IMR-90 (cell line): Measurements from ENCODE around the gene DENND1A.

Experiments
- CEBPB ChIP-seq: IDR thresholded peaks from 2 replicates; pipeline ENCODE4 v1.6.1; 2012; ENCODE audit warnings: low read depth, low read length, improper control_type of control experiment
- FOS ChIP-seq: fragments of 150-350 bp; IDR thresholded peaks from 2 replicates; pipeline ENCODE4 v1.6.1; 2016; ENCODE audit warnings: low read depth, low read length
- MAFK ChIP-seq: IDR thresholded peaks from 2 replicates; pipeline ENCODE4 v1.6.1; 2012; ENCODE audit warnings: low read depth, low read length, improper control_type of control experiment
- MXI1 ChIP-seq: IDR thresholded peaks from 2 replicates; pipeline ENCODE4 v1.6.1; 2012; ENCODE audit warnings: low read depth, mild to moderate bottlenecking, low read length, moderate library complexity, borderline replicate concordance
- POLR2A ChIP-seq: IDR thresholded peaks from 2 replicates; pipeline ENCODE4 v1.6.1; 2012; ENCODE audit warnings: mild to moderate bottlenecking, low read depth, low read length
- RFX5 ChIP-seq: IDR thresholded peaks from 2 replicates; pipeline ENCODE4 v1.8.0; 2012; ENCODE audit warnings: low read depth, mild to moderate bottlenecking, low read length, moderate library complexity
- TF ChIP-seq, protein P1 (sequence below): conservative IDR thresholded peaks from 2 replicates; pipeline ENCODE4 v1.5.1; 2012; ENCODE audit warnings: mild to moderate bottlenecking, low read depth, low read length, improper control_type of control experiment

DNA sequence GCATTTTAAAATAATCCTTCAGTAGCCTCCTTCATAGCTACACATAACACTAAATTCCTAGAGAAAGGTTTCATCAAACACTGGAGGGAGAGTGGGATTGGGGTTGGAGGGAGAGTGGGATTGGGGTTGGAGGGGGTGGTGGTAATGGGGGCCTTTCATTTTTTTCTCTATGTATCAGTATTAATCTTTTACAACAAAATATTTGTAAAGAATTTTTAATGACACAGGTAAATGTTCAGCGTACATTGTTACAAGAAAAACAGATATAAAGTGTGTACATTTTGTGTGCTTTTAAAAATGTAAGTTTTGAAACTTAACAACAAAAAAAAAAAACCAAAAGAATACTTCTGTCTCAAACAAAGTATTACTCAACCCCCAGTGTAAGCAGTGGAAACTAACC, 266.4 kb downstream of the DENND1A start:
- TF ChIP-seq, protein P1, sequence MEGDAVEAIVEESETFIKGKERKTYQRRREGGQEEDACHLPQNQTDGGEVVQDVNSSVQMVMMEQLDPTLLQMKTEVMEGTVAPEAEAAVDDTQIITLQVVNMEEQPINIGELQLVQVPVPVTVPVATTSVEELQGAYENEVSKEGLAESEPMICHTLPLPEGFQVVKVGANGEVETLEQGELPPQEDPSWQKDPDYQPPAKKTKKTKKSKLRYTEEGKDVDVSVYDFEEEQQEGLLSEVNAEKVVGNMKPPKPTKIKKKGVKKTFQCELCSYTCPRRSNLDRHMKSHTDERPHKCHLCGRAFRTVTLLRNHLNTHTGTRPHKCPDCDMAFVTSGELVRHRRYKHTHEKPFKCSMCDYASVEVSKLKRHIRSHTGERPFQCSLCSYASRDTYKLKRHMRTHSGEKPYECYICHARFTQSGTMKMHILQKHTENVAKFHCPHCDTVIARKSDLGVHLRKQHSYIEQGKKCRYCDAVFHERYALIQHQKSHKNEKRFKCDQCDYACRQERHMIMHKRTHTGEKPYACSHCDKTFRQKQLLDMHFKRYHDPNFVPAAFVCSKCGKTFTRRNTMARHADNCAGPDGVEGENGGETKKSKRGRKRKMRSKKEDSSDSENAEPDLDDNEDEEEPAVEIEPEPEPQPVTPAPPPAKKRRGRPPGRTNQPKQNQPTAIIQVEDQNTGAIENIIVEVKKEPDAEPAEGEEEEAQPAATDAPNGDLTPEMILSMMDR, result no peak
- no peak for TF ChIP-seq RFX5
- TF ChIP-seq CEBPB, result no peak
- no peak for TF ChIP-seq MAFK
- TF ChIP-seq POLR2A, result no peak
- TF ChIP-seq FOS, result no peak
- TF ChIP-seq MXI1, result no peak
